Lower leg skin (tissue), 3 donors: ENCODE results near the gene GHRL.

Experiments used
- POLR2A ChIP-seq, 2 donors: fragments of 450-650 bp; IDR thresholded peaks; one replicate each; pipeline ENCODE4 v1.6.1; 2016 to 2017; ENCODE audit warnings: antibody characterized with exemption in 2 of 2, mild to moderate bottlenecking in 1 of 2, moderate library complexity in 1 of 2
- TF ChIP-seq, protein P1 (sequence below), 3 donors: fragments of 450-650 bp; IDR thresholded peaks; one replicate each; pipeline ENCODE4 v1.5.1; 2016; ENCODE audit warnings: antibody characterized with exemption in 3 of 3, mild to moderate bottlenecking in 3 of 3, moderate library complexity in 2 of 3

DNA sequence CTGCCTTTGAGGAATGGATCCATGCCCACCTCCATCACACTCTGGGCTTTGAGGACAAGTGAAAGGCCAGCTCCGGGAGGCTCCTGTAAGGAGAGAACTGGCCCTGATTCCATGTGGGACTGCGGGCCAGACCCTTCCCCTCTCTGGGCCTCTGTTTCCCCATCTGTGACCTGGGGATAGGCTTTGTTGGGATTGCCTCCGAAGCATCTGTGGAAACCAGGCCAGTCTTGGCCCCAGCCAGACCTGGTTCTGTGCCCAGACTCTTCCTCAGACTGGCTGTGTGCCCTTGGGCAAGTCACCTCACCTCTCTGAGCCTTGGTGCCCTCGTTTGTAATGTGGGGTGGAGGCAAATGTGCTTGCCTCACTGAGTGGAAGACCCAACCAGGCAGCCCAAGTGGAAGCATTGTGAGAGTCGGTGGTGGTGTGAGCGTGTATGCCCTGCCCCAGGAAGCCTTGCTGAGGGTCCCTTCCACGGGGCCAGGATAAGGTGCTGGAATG lies 49.2 kb upstream of the GHRL start:
- TF ChIP-seq, protein P1, sequence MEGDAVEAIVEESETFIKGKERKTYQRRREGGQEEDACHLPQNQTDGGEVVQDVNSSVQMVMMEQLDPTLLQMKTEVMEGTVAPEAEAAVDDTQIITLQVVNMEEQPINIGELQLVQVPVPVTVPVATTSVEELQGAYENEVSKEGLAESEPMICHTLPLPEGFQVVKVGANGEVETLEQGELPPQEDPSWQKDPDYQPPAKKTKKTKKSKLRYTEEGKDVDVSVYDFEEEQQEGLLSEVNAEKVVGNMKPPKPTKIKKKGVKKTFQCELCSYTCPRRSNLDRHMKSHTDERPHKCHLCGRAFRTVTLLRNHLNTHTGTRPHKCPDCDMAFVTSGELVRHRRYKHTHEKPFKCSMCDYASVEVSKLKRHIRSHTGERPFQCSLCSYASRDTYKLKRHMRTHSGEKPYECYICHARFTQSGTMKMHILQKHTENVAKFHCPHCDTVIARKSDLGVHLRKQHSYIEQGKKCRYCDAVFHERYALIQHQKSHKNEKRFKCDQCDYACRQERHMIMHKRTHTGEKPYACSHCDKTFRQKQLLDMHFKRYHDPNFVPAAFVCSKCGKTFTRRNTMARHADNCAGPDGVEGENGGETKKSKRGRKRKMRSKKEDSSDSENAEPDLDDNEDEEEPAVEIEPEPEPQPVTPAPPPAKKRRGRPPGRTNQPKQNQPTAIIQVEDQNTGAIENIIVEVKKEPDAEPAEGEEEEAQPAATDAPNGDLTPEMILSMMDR (IDR thresholded peaks at IDR 0.05) = no peak
- no peak for TF ChIP-seq POLR2A (IDR thresholded peaks at IDR 0.05)
